Measurements from ENCODE around the gene MLH1. TPM values are rescaled to one million over a fixed set of nuclear protein-coding genes. Genes with fewer than 3 reads are reported as not detected.
A peak's percentile ranks its signal among the peaks of the same experiment; 100 is the strongest.

MLH1 gene
- total RNA-seq, 1 donor from 2014 or later = 38.8 TPM

DNA sequence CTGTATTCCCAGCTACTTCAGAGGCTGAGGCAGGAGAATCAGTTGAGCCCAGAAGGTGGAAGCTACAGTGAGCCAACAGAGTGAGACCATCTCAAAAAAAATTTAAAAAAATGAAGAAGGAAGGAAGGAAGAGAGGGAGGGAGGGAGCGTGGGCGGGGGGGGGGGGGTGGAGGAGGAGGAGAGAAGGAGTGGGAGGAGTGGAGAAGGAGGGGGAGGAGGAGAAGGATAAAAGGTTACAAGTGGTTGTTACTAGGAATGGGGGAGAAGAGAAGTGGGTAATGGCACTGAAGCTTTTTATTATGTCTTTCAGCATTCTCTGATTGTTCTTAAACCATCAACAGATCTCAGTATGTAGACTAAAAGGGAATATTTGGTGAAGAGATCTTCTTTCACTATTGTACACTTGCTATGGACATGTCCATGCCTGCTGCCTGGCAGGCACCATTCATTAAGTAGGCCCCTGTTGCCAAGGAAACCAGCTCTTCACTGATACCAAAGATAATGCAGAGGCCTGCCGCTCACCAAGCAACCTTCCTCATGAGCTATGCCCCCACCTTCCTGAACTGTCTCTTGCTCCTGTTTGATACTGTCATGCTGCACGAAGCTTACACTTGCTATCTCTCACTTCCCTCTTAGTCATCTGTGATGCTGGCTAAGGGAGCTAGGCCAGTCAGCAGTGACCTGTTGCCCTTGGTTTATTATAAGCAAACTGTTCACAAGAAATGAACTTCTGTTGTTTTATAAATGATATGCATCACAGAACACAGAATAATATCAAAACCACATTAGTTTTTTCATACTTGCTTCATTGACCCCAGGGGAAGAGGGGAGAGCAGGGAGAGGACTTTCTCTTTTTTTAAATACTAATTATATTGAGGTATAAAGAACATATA is 23.5 kb upstream of the MLH1 start:
- DNase-seq (no peak), ATAC-seq (peak; percentile 97)
- intact Hi-C loops (cut with micrococcal nuclease) = no loop called here

DNA sequence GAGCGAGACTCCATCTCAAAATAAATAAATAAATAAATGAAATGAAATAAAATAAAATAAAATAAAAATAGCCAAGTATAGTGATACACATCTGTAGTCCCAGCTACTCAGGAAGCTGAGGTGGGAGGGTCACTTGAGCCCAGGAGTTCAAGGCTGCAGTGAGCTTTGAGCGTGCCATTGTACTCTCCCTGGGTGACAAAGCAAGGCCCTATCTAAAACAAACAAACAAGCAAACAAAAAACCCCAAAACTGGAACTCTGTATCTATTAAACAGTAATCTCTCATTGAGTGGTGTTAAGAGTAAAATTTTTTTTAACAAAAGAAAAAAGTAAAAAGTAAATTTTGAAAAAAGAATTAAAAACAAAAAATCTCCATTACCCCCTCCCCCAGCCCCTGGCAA is 21.2 kb upstream of the MLH1 start:
- ATAC-seq (no peak), DNase-seq (no peak)
- intact Hi-C loops (cut with micrococcal nuclease) = no loop called here

DNA sequence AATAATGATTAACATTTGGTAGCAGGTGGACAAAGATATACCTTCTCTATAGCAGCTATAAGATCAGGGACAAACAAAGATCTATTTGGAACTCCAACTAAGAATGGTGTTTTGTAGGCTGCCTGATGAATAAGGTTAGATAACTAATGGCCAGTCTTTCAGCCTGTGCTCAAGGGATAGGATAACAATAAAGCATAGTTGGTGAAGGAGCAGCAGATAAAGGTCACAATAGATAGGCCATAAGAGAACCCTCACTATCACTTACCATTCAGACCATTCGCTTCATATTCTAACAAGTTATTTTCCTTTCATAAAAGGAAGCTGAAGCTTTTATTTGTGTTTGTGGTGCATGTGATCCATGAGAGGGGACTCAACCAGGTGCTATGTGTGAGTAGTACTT is 20.2 kb upstream of the MLH1 start:
- intact Hi-C loops (cut with micrococcal nuclease) = no loop called here
- DNase-seq = no peak
- ATAC-seq = no peak

DNA sequence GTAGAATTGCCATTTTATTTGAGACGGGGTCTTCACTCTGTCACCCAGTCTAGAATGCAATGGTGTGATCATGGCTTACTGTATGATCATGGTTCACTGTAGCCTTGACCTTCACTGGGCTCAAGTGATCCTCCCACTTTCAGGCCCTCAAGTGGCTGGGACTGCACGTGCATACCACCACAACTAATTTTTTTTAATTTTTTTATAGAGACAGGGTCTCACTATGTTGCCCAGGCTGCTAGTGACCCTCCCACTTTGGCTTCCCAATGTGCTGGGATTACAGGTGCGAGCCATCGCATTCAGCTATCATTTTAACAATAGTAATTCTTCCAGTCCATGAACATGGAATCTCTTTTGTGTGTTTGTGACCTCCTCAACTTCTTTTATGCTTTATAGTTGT is 12.3 kb upstream of the MLH1 start:
- ATAC-seq (no peak), DNase-seq (no peak)
- intact Hi-C loops (cut with micrococcal nuclease) = no loop called here

DNA sequence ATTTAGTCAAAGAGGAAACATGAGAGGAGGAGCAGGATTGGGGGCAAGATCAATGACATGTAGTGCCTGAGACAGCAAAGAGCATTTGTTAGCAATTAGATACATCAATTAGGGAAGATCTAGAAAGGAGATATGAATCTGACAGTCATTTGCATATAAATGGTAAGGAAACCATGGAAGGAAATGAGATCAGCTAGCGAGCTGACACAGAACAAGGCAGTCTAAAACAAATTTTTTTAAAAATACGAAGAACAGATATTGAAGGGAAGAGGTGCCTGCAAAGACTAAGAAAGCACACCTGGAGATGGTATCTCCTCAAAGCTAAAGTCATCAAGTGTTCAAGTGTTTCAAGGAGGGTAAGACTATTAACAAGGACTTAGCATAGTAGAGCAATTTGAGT is 5.0 kb upstream of the MLH1 start:
- DNase-seq (no peak), ATAC-seq (no peak)
- intact Hi-C loops (cut with micrococcal nuclease) = no loop called here

DNA sequence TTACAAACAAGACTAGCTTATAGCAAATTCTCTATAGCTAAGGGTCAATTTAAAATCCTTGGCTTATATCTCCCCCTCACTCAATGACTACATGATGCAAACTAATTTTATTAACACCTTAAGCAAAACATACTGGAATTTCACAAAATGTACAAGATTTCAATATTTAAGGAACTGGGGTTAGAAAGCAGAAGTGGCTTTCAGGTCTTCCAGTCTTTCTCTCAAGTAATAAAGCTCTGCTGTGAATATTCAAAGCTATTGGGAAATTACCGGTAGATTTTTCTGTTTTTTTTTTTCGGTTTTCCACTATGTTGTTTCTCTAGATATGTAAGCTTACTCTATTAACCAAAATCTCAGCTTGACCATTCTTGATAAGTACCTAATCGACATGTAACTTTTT is 4.3 kb upstream of the MLH1 start:
- DNase-seq (no peak), ATAC-seq (no peak)
- intact Hi-C loops (cut with micrococcal nuclease) = no loop called here

DNA sequence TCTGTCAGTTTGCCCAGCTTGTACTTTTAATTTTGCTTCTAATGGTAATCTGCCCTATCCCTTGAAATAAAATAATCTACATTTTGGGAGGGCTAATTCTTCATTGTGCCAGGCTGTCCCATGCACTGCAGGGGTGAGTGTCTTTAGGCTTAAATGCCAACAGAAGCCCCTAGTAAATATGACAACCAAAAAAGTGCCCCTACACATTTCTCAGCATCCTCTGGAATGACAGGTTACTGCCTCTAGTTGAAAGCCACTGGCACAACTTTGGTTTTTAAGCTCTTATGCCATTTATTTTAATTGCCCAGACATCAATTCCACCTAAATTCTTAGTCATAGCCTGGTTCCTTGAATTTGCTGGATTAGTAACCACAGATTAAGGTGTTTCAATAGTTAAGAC is 3.8 kb upstream of the MLH1 start:
- no peak for ATAC-seq
- DNase-seq = no peak
- intact Hi-C loops (cut with micrococcal nuclease) = no loop called here

DNA sequence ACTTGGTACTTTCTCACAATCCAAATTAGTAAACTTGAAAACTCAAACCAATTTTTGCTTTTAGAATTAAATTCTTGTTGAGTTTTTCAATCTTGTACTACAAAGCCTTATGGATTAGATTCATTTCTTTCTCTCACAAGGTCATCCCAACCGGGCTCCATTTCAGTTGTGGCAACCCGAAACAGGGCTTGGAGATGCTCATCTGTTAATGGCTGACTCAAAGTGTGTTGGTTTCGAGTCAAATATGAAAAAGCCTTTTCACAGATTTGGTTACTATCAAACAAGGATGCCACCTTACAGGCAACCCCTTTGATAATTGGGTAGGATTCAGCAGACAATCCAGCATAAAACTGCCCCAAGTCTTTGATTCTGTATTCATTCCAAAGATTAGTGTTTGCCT is 2.2 kb upstream of the MLH1 start:
- ATAC-seq (no peak), DNase-seq (no peak)
- intact Hi-C loops (cut with micrococcal nuclease) = no loop called here

DNA sequence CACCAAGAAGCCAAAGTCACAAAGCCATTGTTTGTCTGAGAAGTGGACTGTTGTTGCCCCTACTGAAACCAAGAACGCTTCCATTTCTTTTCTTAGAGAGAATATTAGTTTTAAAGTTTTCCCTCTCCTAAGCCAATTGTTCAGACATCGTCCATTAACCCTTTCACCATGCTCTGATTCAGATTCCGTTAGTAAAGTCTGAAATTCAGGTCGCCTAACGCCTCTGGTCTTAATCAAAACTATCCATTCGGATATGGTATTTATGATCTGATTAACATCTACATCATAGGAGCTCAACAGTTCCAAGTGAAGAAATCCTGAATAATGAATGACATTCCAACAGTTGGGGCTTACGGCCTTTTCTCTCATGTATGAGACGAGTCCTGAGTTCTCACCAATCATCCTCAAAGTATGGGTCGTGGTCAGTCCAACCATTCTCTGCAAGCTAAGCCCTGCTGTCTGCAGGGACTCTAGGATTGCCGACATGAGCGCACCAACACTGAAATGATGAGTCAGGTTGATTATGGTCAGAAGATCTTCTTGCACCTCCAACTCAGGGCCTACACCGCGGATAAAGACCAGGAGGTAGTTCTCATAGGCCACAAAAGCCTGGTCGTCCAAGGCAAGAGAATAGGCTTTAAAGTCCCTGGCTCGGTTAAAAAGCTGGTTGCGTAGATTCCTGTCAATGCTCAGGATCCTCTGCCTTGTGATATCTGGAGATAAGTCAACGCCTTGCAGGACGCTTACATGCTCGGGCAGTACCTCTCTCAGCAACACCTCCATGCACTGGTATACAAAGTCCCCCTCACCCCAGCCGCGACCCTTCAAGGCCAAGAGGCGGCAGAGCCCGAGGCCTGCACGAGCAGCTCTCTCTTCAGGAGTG is 1.2 kb upstream of the MLH1 start:
- DNase-seq = no peak
- no peak for ATAC-seq
- intact Hi-C loops (cut with micrococcal nuclease) = no loop called here

DNA sequence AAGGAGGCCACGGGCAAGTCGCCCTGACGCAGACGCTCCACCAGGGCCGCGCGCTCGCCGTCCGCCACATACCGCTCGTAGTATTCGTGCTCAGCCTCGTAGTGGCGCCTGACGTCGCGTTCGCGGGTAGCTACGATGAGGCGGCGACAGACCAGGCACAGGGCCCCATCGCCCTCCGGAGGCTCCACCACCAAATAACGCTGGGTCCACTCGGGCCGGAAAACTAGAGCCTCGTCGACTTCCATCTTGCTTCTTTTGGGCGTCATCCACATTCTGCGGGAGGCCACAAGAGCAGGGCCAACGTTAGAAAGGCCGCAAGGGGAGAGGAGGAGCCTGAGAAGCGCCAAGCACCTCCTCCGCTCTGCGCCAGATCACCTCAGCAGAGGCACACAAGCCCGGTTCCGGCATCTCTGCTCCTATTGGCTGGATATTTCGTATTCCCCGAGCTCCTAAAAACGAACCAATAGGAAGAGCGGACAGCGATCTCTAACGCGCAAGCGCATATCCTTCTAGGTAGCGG is 452 bp upstream of the MLH1 start, which contains the start of gene EPM2AIP1:
EPM2AIP1 (minus strand) TSS at position 326 of the 520 bp plus-strand sequence; CDS start at position 272, 54 bp downstream.
- peak; percentile 96 for DNase-seq
- peak; percentile 92 for ATAC-seq
- intact Hi-C loops (cut with micrococcal nuclease) = no loop called here

DNA sequence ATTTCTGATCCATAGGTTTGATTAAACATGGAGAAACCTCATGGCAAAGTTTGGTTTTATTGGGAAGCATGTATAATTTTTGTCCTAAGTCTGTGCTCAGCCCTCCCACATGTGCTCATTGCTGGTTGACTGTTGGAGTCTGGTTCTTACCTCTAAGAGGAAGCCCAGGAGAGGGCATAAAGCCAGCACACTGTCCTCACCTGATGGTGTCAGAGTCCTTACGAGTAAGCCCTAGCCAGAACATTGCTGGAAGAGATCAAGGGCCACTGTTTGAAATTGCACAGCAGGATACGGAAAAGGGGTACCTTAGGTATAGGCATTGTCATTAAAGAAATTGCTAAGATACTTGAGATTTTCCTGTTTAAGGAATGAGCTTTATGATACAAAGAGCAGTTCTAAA is 21.3 kb downstream of the MLH1 start:
- intact Hi-C loops (cut with micrococcal nuclease) = no loop called here
- DNase-seq (peak; percentile 84), ATAC-seq (peak; percentile 78)

DNA sequence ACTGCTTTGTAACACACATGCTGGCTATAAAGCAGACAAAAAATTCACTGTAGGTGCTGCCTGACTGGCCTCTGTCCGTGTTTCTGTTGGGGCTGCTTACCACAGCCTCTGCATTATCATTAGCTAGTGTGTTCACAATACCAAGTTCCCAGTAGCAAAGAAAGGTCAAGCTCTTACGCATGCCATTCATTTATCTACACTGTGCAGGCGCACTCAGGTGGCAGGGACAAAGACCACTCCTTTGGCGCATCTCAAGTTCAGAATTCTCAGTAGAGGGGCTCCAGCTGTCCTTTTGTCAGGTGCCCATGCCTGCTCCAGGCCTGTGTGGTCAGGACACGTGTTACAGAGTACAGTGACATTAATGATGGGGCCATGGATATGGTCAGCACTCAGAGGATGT is 22.3 kb downstream of the MLH1 start:
- peak; percentile 60 for DNase-seq
- ATAC-seq = peak; percentile 78
- intact Hi-C loops (cut with micrococcal nuclease) = no loop called here

DNA sequence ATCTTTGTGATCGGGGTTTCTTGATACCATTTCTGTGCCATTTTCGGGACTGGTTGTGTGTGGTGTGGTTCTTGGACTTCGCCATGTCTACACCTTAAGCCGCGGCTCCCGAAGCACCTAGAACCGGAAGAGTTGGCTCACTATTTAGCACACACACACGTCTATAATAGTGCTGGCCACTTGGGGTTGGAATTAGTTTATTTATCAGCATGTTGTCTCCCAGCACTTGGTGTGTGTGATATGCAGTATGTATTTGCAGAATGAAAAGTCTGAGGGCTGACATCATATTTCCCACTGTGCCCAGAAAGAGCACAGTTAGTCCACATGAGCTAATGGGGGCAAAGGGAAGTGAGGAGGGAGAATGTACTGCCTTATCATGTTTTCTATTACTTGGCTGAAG is 23.6 kb downstream of the MLH1 start:
- ATAC-seq (peak; percentile 82), DNase-seq (peak; percentile 53)
- intact Hi-C loops (cut with micrococcal nuclease) = no loop called here

DNA sequence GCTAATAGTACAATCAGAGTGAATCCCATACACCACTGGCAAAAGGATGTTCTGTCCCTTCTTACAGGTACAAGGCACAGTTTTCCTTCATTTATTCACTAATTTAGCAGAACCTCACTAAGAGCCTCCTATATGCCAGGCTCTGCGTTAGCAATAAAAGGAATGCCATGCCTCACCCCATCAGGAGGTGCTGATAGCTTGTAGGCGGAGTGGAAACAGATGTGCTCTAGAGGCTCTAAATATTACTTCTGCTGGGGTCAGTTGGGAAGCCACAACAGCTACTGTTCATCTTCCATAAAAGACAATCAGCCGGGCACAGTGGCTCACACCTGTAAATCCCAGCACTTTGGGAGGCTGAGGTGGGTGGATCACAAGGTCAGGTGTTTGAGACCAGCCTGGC is 24.4 kb downstream of the MLH1 start:
- no peak for DNase-seq
- ATAC-seq = peak; percentile 57
- intact Hi-C loops (cut with micrococcal nuclease) = no loop called here

DNA sequence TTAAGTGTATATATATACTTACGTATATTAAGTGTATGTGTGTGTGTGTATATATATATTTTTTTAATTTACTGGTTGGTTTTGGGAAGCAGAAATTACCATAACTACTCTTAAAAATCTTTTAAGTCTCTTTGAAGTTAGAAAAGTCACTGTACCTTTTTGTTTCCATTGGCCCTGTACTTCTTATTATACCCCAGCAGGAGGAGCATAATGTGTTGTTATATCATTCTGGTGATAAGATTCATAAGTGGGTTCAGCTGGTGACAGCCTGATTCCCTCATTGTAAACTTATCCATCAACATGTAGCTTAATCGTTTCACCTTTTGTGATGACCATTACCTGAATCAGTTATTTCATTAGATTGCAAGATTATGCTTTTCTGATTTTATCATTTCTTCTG is 30.8 kb downstream of the MLH1 start:
- ATAC-seq (no peak), DNase-seq (no peak)
- intact Hi-C loops (cut with micrococcal nuclease) = no loop called here

DNA sequence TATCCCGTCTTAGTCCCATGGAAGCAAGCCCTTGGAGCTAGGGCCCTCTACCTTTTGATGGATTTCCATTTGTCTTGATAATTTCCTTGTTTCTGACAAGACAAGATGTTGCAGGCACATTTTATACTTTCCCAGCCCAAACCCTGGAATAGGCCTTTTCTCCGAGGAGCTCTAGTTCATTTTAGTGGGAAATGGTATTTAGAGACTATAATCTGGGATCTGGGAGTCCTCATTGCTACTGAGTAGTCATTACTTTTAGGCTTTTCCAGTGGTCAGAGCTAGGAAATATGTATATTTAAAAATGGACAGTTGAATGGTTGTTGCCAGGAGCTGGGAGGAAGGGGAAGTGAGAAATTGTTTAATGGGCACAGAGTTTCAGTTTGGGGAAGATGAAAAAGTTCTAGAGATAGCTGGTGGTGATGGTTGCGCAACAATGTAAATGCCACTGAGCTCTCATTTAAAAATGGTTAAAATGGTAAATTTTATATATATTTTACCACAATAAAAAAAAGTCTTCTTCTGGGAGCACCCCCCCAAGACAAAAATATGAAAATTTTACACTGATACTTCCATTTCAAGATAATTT is 31.6 kb downstream of the MLH1 start:
- DNase-seq = no peak
- intact Hi-C loops (cut with micrococcal nuclease) = no loop called here
- ATAC-seq = no peak

DNA sequence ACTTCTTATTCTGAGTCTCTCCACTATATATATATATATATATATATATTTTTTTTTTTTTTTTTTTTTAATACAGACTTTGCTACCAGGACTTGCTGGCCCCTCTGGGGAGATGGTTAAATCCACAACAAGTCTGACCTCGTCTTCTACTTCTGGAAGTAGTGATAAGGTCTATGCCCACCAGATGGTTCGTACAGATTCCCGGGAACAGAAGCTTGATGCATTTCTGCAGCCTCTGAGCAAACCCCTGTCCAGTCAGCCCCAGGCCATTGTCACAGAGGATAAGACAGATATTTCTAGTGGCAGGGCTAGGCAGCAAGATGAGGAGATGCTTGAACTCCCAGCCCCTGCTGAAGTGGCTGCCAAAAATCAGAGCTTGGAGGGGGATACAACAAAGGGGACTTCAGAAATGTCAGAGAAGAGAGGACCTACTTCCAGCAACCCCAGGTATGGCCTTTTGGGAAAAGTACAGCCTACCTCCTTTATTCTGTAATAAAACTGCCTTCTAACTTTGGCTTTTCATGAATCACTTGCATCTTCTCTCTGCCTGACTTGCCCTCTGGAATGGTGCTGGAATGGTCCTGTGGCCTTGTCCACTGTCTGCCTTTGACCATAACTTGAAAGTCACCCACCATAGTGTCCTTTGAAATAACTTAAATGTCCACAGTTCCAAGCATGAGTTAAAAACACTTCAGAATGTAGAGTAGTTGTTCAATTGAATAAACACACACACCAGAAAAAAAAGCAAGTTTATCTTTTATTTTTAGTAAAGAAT is 32.4 kb downstream of the MLH1 start:
- ATAC-seq (no peak), DNase-seq (no peak)
- intact Hi-C loops (cut with micrococcal nuclease) = no loop called here

DNA sequence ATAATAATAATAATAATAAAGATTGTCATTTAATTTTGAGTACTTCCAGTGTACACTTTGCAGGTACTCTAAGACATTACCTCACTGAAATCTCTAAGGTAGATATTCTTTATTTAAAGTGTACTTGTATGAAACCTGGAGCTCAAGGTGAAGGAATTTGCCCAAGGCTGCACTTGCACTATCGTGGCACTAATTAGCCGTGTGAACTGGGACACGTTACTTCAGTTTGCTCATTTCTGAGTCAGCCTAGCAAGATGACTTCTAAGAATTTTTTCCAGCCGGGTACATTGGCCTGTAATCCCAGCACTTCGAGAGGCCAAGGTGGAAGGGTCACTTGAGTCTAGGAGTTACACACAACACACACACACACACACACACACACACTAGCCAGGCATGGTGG is 33.5 kb downstream of the MLH1 start:
- intact Hi-C loops (cut with micrococcal nuclease) = no loop called here
- ATAC-seq (no peak), DNase-seq (no peak)

DNA sequence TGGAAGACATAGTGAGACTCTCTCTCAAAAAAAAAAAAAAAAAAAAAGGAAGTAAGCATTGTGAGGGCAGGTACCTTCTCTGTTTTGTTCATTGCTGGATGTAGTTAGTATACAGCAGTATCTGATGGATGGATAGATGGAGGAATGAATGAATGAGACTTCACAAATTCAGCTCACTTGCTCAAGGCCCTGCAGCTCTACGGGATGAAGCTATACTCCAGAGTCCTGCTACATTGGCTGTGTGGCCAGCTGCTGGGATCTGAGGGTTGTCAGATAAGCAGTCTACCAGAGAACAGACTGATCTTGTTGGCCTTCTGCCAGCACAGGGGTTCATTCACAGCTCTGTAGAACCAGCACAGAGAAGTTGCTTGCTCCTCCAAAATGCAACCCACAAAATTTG is 35.0 kb downstream of the MLH1 start:
- intact Hi-C loops (cut with micrococcal nuclease) = no loop called here
- ATAC-seq = peak; percentile 86
- DNase-seq = peak; percentile 72
